Measurements from ENCODE around the gene FRRS1L.

FRRS1L gene

GRCh38 chr9:109107402-109108240 lies 59.4 kb downstream of the FRRS1L start:
- H3K4me3 ChIP-seq (ENCODE audit: extremely low read depth, insufficient read depth, low read length, poor library complexity, severe bottlenecking), result no peak overlapping the region
- peak overlapping the region; percentile 72 for H3K27ac ChIP-seq (ENCODE audit: low read depth, low read length, severe bottlenecking)
- WGBS, 2 experiments (ENCODE audit: insufficient coverage in 2 of 2), result 57 to 100% methylated on average over 1 of the region's 4 CpGs
- H3K36me3 ChIP-seq (ENCODE audit: control insufficient read depth, insufficient read depth, low read length), result peaks cover 29% of the 10 kb centered on the region
- peaks cover 20% of the 10 kb centered on the region for H3K4me1 ChIP-seq (ENCODE audit: control insufficient read depth, insufficient read depth, low read length, poor library complexity, severe bottlenecking)
- H3K9me3 ChIP-seq (ENCODE audit: control insufficient read depth, low read length), result peaks cover 13% of the 10 kb centered on the region

- Histone ChIP-seq H3K36me3 (ENCODE audit: control insufficient read depth, insufficient read depth, low read length) (peaks cover 44% of the 10 kb centered on the region), H3K27ac (ENCODE audit: low read depth, low read length, severe bottlenecking) (peak overlapping the region; percentile 55), H3K4me3 (ENCODE audit: extremely low read depth, insufficient read depth, low read length, poor library complexity, severe bottlenecking) (no peak overlapping the region), H3K4me1 (ENCODE audit: control insufficient read depth, insufficient read depth, low read length, poor library complexity, severe bottlenecking) (peaks cover 54% of the 10 kb centered on the region), H3K9me3 (ENCODE audit: control insufficient read depth, low read length) (peaks cover 13% of the 10 kb centered on the region)
- WGBS, 2 experiments (ENCODE audit: insufficient coverage in 2 of 2), result 80 to 100% methylated on average over 1 of the region's 3 CpGs
Observed at GRCh38 chr9:109101810-109102209, 65.2 kb downstream of the FRRS1L start.

GRCh38 chr9:109101202-109101595 lies 65.8 kb downstream of the FRRS1L start:
- Histone ChIP-seq H3K36me3 (ENCODE audit: control insufficient read depth, insufficient read depth, low read length) (peaks cover 44% of the 10 kb centered on the region), H3K9me3 (ENCODE audit: control insufficient read depth, low read length) (peaks cover 13% of the 10 kb centered on the region), H3K4me1 (ENCODE audit: control insufficient read depth, insufficient read depth, low read length, poor library complexity, severe bottlenecking) (peaks cover 53% of the 10 kb centered on the region), H3K27ac (ENCODE audit: low read depth, low read length, severe bottlenecking) (no peak overlapping the region), H3K4me3 (ENCODE audit: extremely low read depth, insufficient read depth, low read length, poor library complexity, severe bottlenecking) (no peak overlapping the region)
- WGBS, 2 experiments (ENCODE audit: insufficient coverage in 2 of 2), result no CpG with 5 or more reads among the region's 3 CpGs

- H3K36me3 ChIP-seq (ENCODE audit: control insufficient read depth, insufficient read depth, low read length), result peaks cover 43% of the 10 kb centered on the region
- peaks cover 13% of the 10 kb centered on the region for H3K9me3 ChIP-seq (ENCODE audit: control insufficient read depth, low read length)
- H3K4me1 ChIP-seq (ENCODE audit: control insufficient read depth, insufficient read depth, low read length, poor library complexity, severe bottlenecking), result peaks cover 53% of the 10 kb centered on the region
- no peak overlapping the region for H3K27ac ChIP-seq (ENCODE audit: low read depth, low read length, severe bottlenecking)
- WGBS, 2 experiments (ENCODE audit: insufficient coverage in 2 of 2), result 100% methylated on average over 1 to 2 of the region's 3 CpGs
- H3K4me3 ChIP-seq (ENCODE audit: extremely low read depth, insufficient read depth, low read length, poor library complexity, severe bottlenecking), result no peak overlapping the region
Observed at GRCh38 chr9:109100543-109101201, 66.4 kb downstream of the FRRS1L start.

GRCh38 chr9:109098960-109099308 lies 68.1 kb downstream of the FRRS1L start:
- H3K27ac ChIP-seq (ENCODE audit: low read depth, low read length, severe bottlenecking), result peak overlapping the region; percentile 62
- peaks cover 53% of the 10 kb centered on the region for H3K4me1 ChIP-seq (ENCODE audit: control insufficient read depth, insufficient read depth, low read length, poor library complexity, severe bottlenecking)
- H3K4me3 ChIP-seq (ENCODE audit: extremely low read depth, insufficient read depth, low read length, poor library complexity, severe bottlenecking), result no peak overlapping the region
- WGBS, 2 experiments (ENCODE audit: insufficient coverage in 2 of 2), result 61 to 90% methylated on average over 2 of the region's 2 CpGs
- peaks cover 45% of the 10 kb centered on the region for H3K36me3 ChIP-seq (ENCODE audit: control insufficient read depth, insufficient read depth, low read length)
- peaks cover 13% of the 10 kb centered on the region for H3K9me3 ChIP-seq (ENCODE audit: control insufficient read depth, low read length)

- no CpG with 5 or more reads among the region's 4 CpGs for WGBS, 2 experiments (ENCODE audit: insufficient coverage in 2 of 2)
- H3K4me3 ChIP-seq (ENCODE audit: extremely low read depth, insufficient read depth, low read length, poor library complexity, severe bottlenecking), result no peak overlapping the region
Observed at GRCh38 chr9:109098171-109098959, 68.7 kb downstream of the FRRS1L start.

GRCh38 chr9:109097146-109097545 lies 69.9 kb downstream of the FRRS1L start:
- WGBS, 2 experiments (ENCODE audit: insufficient coverage in 2 of 2), result 88 to 97% methylated on average over 2 to 4 of the region's 4 CpGs
- H3K27ac ChIP-seq (ENCODE audit: low read depth, low read length, severe bottlenecking), result no peak overlapping the region

More at GRCh38 chr9:109098171-109098959, 68.7 kb downstream of the FRRS1L start:
- peaks cover 53% of the 10 kb centered on the region for H3K4me1 ChIP-seq (ENCODE audit: control insufficient read depth, insufficient read depth, low read length, poor library complexity, severe bottlenecking)
- peaks cover 39% of the 10 kb centered on the region for H3K36me3 ChIP-seq (ENCODE audit: control insufficient read depth, insufficient read depth, low read length)
- H3K27ac ChIP-seq (ENCODE audit: low read depth, low read length, severe bottlenecking), result peak overlapping the region; percentile 62
- peaks cover 8% of the 10 kb centered on the region for H3K9me3 ChIP-seq (ENCODE audit: control insufficient read depth, low read length)

GRCh38 chr9:109095321-109095720 lies 71.7 kb downstream of the FRRS1L start:
- H3K4me1 ChIP-seq (ENCODE audit: control insufficient read depth, insufficient read depth, low read length, poor library complexity, severe bottlenecking), result peaks cover 36% of the 10 kb centered on the region
- H3K27ac ChIP-seq (ENCODE audit: low read depth, low read length, severe bottlenecking), result no peak overlapping the region
- peaks cover 42% of the 10 kb centered on the region for H3K36me3 ChIP-seq (ENCODE audit: control insufficient read depth, insufficient read depth, low read length)
- no peaks in the 10 kb centered on the region for H3K9me3 ChIP-seq (ENCODE audit: control insufficient read depth, low read length)
- H3K4me3 ChIP-seq (ENCODE audit: extremely low read depth, insufficient read depth, low read length, poor library complexity, severe bottlenecking), result no peak overlapping the region
- 100% methylated on average over 1 of the region's 3 CpGs for WGBS, 2 experiments (ENCODE audit: insufficient coverage in 2 of 2)

More at GRCh38 chr9:109097146-109097545, 69.9 kb downstream of the FRRS1L start:
- Histone ChIP-seq H3K36me3 (ENCODE audit: control insufficient read depth, insufficient read depth, low read length) (peaks cover 40% of the 10 kb centered on the region), H3K4me3 (ENCODE audit: extremely low read depth, insufficient read depth, low read length, poor library complexity, severe bottlenecking) (no peak overlapping the region), H3K9me3 (ENCODE audit: control insufficient read depth, low read length) (no peaks in the 10 kb centered on the region), H3K4me1 (ENCODE audit: control insufficient read depth, insufficient read depth, low read length, poor library complexity, severe bottlenecking) (peaks cover 53% of the 10 kb centered on the region)

- Histone ChIP-seq H3K36me3 (ENCODE audit: control insufficient read depth, insufficient read depth, low read length) (peaks cover 48% of the 10 kb centered on the region), H3K27ac (ENCODE audit: low read depth, low read length, severe bottlenecking) (no peak overlapping the region), H3K4me1 (ENCODE audit: control insufficient read depth, insufficient read depth, low read length, poor library complexity, severe bottlenecking) (peaks cover 25% of the 10 kb centered on the region), H3K9me3 (ENCODE audit: control insufficient read depth, low read length) (no peaks in the 10 kb centered on the region), H3K4me3 (ENCODE audit: extremely low read depth, insufficient read depth, low read length, poor library complexity, severe bottlenecking) (no peak overlapping the region)
- 98 to 99% methylated on average over 6 of the region's 6 CpGs for WGBS, 2 experiments (ENCODE audit: insufficient coverage in 2 of 2)
Observed at GRCh38 chr9:109094268-109094667, 72.8 kb downstream of the FRRS1L start.

GRCh38 chr9:109092587-109092986 lies 74.5 kb downstream of the FRRS1L start:
- no CpG with 5 or more reads among the region's 1 CpG for WGBS, 2 experiments (ENCODE audit: insufficient coverage in 2 of 2)
- H3K36me3 ChIP-seq (ENCODE audit: control insufficient read depth, insufficient read depth, low read length), result peaks cover 63% of the 10 kb centered on the region

More at GRCh38 chr9:109092587-109092986, 74.5 kb downstream of the FRRS1L start:
- Histone ChIP-seq H3K9me3 (ENCODE audit: control insufficient read depth, low read length) (no peaks in the 10 kb centered on the region), H3K4me1 (ENCODE audit: control insufficient read depth, insufficient read depth, low read length, poor library complexity, severe bottlenecking) (peaks cover 23% of the 10 kb centered on the region), H3K4me3 (ENCODE audit: extremely low read depth, insufficient read depth, low read length, poor library complexity, severe bottlenecking) (no peak overlapping the region), H3K27ac (ENCODE audit: low read depth, low read length, severe bottlenecking) (no peak overlapping the region)

All from mesodermal cell (in vitro differentiated cells).